Calu3 (cell line): ENCODE measurements around the gene SEMA6B. TPM values are rescaled to one million over a fixed set of nuclear protein-coding genes. Genes with fewer than 3 reads are reported as not detected.

Experiments used
- BruUV-seq: library from RNA; stranded (reverse); fragments of 400-500 nt; replicated peaks from 2 replicates; lab custom pipeline; 2021; lab: Mats Ljungman, UMichigan
- CTCF ChIA-PET: fragments of 300-600 bp; sonication (Branson Sonifier 250); formaldehyde crosslinking; loops from one replicate; lab custom pipeline; 2022; ENCODE audit warnings: antibody characterized with exemption; lab: Charles Lee
- DNase-seq: peaks from one replicate; pipeline ENCODE4 v3.0.0; 2022
- H3K27ac Mint-ChIP-seq: one replicate; pipeline ENCODE4 v1.8.0; 2022; ENCODE audit warnings: mixed read lengths; ENCODE audit not compliant: unreplicated experiment
- H3K27me3 Mint-ChIP-seq: one replicate; pipeline ENCODE4 v1.8.0; 2022; ENCODE audit warnings: mixed read lengths; ENCODE audit not compliant: unreplicated experiment
- H3K36me3 Mint-ChIP-seq: one replicate; pipeline ENCODE4 v1.8.0; 2022; ENCODE audit warnings: mild to moderate bottlenecking, moderate library complexity, mixed read lengths; ENCODE audit not compliant: insufficient read depth, unreplicated experiment
- H3K4me1 Mint-ChIP-seq: one replicate; pipeline ENCODE4 v1.8.0; 2022; ENCODE audit warnings: mild to moderate bottlenecking, low read depth, mixed read lengths; ENCODE audit not compliant: unreplicated experiment
- H3K4me3 Mint-ChIP-seq: one replicate; pipeline ENCODE4 v1.8.0; 2022; ENCODE audit warnings: mild to moderate bottlenecking, low read depth, moderate library complexity, mixed read lengths; ENCODE audit not compliant: unreplicated experiment
- H3K9me3 Mint-ChIP-seq: one replicate; pipeline ENCODE4 v1.8.0; 2022; ENCODE audit warnings: low read depth, mixed read lengths; ENCODE audit not compliant: unreplicated experiment
- intact Hi-C: fragments of 100-400 bp; cut with micrococcal nuclease; formaldehyde crosslinking; loops from one replicate; pipeline ENCODE4 v1.10.0; 2022; ENCODE audit not compliant: unreplicated experiment
- total RNA-seq: library from RNA; stranded (reverse); gene quantifications from 2 replicates; pipeline ENCODE4 v1.2.3, GENCODE V29; 2022
- TF ChIP-seq, protein P1 (sequence below): fragments of 200-600 bp; IDR thresholded peaks from one replicate; pipeline ENCODE4 v1.8.0; 2022; ENCODE audit warnings: antibody characterized with exemption; ENCODE audit not compliant: unreplicated experiment

The SEMA6B gene
- total RNA-seq, 1 experiment from 2014 or later: 0.21 TPM

DNA sequence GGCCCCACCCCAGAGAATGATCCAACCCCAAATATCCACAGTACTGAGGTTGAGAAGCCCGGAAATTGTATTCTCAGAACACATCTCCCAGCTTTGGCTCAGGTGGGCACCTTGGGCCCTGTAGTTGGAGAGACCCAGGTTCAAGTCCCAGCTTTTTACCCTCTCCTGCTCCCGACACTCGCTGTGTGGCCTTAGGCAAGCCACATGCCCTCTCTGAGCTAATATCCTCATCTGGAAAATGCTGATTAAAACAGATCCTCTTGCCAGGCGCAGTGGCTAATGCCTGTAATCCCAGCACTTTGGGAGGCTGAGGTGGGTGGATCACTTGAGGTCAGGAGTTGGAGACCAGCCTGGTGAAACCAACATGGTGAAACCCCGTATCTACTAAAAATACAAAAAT is 43.8 kb downstream of the SEMA6B start:
- Mint-ChIP-seq H3K36me3 (no peaks in the 10 kb centered on the region), H3K27me3 (no peaks in the 10 kb centered on the region), H3K4me1 (peaks cover 8% of the 10 kb centered on the region), H3K27ac (no peak overlapping the region), H3K9me3 (no peaks in the 10 kb centered on the region), H3K4me3 (no peak overlapping the region)
- CTCF ChIA-PET: no interaction called here
- TF ChIP-seq, protein P1, sequence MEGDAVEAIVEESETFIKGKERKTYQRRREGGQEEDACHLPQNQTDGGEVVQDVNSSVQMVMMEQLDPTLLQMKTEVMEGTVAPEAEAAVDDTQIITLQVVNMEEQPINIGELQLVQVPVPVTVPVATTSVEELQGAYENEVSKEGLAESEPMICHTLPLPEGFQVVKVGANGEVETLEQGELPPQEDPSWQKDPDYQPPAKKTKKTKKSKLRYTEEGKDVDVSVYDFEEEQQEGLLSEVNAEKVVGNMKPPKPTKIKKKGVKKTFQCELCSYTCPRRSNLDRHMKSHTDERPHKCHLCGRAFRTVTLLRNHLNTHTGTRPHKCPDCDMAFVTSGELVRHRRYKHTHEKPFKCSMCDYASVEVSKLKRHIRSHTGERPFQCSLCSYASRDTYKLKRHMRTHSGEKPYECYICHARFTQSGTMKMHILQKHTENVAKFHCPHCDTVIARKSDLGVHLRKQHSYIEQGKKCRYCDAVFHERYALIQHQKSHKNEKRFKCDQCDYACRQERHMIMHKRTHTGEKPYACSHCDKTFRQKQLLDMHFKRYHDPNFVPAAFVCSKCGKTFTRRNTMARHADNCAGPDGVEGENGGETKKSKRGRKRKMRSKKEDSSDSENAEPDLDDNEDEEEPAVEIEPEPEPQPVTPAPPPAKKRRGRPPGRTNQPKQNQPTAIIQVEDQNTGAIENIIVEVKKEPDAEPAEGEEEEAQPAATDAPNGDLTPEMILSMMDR: no peak
- no peak for DNase-seq
- intact Hi-C loops: no loop called here
- BruUV-seq: no TSS peak

DNA sequence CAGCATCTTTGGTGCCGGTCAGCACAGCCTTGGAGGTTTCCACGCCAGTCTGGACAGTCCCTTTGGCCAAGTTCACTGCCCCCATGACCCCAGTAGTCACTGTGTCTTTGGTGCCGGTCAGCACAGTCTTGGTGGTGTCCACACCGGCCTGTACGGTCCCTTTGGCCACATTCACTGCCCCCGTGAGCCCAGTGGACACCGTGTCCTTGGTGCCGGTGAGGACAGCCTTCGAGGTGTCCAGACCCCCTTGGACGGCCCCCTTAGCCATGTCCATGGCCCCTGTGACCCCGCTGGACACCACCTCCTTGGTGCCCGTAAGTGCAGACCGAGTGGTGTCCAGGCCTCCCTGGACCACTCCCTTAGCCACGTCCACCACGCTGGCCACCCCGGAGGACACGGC is 46.2 kb downstream of the SEMA6B start:
- DNase-seq: no peak
- no peaks in the 10 kb centered on the region for H3K36me3 Mint-ChIP-seq
- no peaks in the 10 kb centered on the region for H3K27me3 Mint-ChIP-seq
- no peaks in the 10 kb centered on the region for H3K4me1 Mint-ChIP-seq
- TF ChIP-seq, protein P1: no peak
- no TSS peak for BruUV-seq
- no peaks in the 10 kb centered on the region for H3K9me3 Mint-ChIP-seq
- intact Hi-C loops: no loop called here
- CTCF ChIA-PET: no interaction called here
- no peak overlapping the region for H3K4me3 Mint-ChIP-seq
- H3K27ac Mint-ChIP-seq: no peak overlapping the region

DNA sequence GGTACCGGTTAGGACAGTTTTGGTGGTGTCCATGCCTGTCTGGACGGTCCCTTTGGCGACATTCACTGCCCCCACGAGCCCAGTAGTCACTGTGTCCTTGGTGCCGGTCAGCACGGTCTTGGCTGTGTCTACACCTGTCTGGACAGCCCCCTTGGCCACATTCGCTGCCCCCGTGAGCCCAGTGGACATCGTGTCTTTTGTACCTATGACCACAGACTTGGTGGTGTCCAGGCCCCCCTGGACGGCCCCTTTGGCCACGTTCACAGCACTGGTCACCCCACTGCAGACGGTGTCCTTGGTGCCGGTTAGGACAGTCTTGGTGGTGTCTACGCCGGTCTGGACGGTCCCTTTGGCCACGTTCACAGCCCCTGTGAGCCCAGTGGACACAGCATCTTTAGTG is 47.4 kb downstream of the SEMA6B start:
- H3K36me3 Mint-ChIP-seq: peaks cover 3% of the 10 kb centered on the region
- H3K27ac Mint-ChIP-seq: no peak overlapping the region
- H3K9me3 Mint-ChIP-seq: no peaks in the 10 kb centered on the region
- intact Hi-C loops: no loop called here
- no peak for DNase-seq
- TF ChIP-seq, protein P1: no peak
- BruUV-seq: no TSS peak
- H3K4me1 Mint-ChIP-seq: no peaks in the 10 kb centered on the region
- H3K27me3 Mint-ChIP-seq: no peaks in the 10 kb centered on the region
- H3K4me3 Mint-ChIP-seq: no peak overlapping the region
- CTCF ChIA-PET: no interaction called here

DNA sequence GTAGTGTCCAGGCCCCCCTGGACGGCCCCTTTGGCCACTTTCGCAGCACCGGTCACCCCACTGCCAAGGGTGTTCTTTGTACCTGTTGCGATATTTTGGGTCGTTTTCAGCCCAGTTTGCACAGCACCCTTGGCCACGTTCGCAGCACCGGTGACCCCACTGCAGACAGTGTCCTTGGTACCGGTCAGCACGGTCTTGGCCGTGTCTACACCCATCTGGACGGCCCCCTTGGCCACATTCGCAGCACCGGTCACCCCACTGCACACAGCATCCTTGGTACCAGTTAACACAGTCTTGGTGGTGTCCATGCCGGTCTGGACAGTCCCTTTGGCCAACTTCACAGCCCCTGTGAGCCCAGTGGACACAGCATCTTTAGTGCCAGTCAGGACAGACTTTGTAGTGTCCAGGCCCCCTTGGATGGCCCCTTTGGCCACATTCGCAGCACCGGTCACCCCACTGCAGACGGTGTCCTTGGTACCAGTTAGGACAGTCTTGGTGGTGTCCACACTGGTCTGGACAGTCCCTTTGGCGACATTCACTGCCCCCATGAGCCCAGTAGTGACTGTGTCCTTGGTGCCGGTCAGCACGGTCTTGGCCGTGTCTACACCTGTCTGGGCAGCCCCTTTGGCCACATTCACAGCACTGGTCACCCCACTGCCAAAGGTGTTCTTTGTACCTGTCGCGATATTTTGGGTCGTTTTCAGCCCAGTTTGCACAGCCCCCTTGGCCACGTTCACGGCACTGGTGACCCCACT is 48.0 kb downstream of the SEMA6B start:
- TF ChIP-seq, protein P1: no peak
- intact Hi-C loops: no loop called here
- BruUV-seq: no TSS peak
- H3K4me3 Mint-ChIP-seq: no peak overlapping the region
- peaks cover 9% of the 10 kb centered on the region for H3K36me3 Mint-ChIP-seq
- no peak overlapping the region for H3K27ac Mint-ChIP-seq
- H3K27me3 Mint-ChIP-seq: no peaks in the 10 kb centered on the region
- no peaks in the 10 kb centered on the region for H3K9me3 Mint-ChIP-seq
- no peaks in the 10 kb centered on the region for H3K4me1 Mint-ChIP-seq
- DNase-seq: no peak
- CTCF ChIA-PET: no interaction called here
